GM20000 (cell line): ENCODE measurements around the gene KCNQ1.

Source experiments
- DNase-seq: peaks from one replicate; pipeline ENCODE4 v3.0.0; 2012; ENCODE audit warnings: low spot score
- TF ChIP-seq, protein P1 (sequence below): IDR thresholded peaks from 2 replicates; pipeline ENCODE4 v1.5.1; 2012; ENCODE audit warnings: mild to moderate bottlenecking, control low read depth; ENCODE audit errors: extremely low read depth, missing control alignments

The KCNQ1 gene

DNA sequence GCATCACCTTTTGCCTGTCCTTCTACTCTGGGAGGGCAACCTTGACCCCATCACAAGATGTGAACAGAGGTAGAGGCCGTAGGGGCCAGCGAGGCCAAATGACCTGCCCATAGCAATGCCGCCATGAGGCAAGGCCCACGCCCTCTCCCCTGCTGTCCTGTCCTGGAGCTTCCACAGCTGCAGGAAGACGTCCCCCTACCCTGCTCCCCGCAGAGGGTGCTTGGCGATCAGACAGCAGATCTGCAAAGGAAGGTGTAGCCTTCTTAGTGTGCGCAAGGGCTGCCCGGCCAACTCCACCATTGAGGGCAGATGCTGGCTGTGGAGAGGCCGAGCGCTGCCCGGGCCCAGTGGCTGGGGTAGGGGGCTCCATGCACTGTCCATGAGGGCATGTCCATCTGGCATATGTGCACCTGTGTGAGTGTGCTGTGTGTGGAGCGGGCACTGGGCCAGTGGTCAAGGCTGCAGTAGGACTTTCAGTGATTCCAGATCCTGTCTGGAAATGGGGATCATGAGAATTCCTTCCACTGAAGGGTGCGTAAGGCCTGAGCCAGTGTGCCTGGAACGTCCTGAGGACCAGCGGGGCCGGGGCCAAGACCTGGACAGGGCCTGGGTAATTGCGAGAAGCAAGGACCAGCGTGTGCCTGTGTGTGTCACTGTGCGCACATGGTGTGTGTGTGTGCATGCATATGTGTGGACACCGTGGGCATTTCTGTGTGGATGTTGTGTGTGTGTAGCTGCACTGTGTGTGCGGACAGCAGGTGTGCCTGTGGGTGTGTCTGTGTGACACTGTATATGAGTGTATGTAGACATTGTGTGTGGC is 11.5 kb upstream of the KCNQ1 start:
- TF ChIP-seq, protein P1, sequence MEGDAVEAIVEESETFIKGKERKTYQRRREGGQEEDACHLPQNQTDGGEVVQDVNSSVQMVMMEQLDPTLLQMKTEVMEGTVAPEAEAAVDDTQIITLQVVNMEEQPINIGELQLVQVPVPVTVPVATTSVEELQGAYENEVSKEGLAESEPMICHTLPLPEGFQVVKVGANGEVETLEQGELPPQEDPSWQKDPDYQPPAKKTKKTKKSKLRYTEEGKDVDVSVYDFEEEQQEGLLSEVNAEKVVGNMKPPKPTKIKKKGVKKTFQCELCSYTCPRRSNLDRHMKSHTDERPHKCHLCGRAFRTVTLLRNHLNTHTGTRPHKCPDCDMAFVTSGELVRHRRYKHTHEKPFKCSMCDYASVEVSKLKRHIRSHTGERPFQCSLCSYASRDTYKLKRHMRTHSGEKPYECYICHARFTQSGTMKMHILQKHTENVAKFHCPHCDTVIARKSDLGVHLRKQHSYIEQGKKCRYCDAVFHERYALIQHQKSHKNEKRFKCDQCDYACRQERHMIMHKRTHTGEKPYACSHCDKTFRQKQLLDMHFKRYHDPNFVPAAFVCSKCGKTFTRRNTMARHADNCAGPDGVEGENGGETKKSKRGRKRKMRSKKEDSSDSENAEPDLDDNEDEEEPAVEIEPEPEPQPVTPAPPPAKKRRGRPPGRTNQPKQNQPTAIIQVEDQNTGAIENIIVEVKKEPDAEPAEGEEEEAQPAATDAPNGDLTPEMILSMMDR, result no peak
- DNase-seq, result no peak

DNA sequence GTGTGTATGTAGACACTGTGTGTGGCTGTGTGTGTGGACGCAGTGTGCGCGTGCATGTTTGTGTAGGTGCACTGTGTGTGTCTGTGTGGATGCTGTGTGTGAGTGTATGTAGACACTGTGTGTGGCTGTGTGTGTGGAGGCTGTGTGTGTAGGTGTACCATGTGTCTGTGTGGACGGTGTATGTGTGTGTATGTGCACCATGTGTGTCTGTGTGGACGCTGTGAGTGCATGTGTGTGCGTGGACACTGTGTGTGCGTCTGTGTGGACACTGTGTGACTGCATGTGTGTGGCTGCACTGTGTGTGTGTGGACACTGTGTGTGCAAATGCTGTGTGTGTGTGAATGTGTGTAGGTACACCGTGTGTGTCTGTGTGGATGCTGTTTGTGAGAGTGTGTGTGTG is 10.8 kb upstream of the KCNQ1 start:
- no peak for DNase-seq
- TF ChIP-seq, protein P1, result no peak

DNA sequence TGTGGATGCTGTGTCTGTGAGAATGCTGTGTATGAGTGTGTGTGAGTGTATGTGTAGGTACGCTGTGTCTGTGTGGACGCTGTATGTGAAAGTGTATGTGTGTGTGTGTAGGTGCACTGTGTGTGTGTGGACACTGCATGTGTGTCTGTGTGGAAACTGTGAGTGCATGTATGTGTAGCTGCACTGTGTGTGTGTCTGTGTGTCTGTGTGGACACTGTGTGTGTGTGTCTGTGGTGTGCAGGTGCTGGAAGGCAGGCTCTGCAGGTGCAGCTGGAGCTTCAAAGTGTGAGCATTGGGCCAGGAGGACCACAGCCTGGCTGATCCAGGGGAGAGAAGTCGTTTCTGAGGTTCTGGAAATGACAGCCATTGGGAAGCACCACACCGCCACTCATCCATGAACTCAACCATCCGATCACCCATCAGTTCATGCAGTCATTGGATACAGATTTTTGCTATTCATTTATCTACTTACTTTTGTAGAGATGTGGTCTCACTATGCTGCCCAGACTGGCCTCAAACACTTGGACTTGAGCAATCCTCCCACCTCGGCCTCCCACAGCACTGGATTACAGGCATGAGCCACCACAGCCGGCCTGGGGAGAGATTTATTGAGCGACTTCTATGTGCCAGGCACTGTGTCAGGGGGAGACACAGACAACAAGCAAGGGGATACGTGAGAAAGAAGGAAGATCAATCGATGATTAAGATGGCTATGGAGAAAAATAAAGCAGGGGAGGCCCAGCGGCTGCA is 10.1 kb upstream of the KCNQ1 start:
- TF ChIP-seq, protein P1, result no peak
- DNase-seq, result no peak

DNA sequence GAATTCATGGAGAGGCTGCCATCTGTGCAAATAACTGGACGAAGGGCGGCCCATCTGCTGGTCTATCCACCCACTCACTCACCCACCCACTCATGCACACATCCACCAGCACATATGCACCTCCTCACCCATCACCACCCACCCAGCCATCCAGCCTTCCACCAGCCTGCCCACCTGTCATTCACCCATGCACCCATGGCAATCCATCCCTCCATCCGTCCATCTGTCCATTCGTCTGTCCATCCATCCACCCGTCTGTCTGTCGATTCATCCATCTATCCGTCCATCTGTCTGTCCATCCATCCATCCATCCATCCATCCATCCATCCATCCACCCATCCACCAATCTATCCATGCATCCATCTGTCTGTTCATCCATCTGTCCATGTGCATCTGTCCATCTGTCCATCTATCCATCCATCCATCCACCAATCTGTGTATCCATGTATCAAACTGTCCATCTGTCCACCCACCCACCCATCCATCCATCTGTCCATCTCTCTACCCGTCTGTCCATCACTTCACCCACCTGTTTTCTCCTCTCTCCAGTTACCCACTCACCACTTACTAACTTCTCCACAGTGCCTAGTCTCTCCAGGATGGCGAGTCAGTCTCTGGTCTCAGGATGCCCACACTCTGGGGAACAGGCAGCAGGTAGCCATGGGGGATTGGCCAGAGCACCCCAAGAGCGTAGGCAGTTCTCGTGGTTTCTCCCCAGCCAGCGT is 9.4 kb upstream of the KCNQ1 start:
- TF ChIP-seq, protein P1, result no peak
- no peak for DNase-seq

DNA sequence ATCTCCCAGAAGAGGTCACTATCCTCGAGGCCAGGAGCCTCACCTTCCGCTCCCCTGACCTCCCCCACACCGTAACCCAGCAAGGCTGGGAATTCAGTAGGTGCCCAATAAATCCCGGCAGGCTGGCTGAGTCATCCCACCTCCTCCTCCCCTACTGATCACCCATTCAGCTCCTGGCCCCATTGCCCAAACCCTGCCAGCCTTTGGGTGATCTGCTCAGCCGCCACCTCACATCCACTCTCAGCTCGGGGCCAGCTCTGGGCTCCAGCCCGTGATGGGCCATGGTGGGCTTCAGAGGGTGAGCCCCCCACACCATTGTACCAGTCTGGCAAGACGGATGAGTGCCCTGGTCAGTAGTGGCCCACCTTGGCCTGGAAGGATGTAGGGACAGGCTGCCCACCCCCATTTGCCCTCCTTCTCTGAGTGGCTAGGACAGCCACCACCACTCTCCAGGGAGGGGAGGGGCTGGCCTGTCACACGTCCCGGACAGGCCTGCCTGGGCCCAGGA is 8.7 kb upstream of the KCNQ1 start:
- no peak for DNase-seq
- TF ChIP-seq, protein P1, result no peak

DNA sequence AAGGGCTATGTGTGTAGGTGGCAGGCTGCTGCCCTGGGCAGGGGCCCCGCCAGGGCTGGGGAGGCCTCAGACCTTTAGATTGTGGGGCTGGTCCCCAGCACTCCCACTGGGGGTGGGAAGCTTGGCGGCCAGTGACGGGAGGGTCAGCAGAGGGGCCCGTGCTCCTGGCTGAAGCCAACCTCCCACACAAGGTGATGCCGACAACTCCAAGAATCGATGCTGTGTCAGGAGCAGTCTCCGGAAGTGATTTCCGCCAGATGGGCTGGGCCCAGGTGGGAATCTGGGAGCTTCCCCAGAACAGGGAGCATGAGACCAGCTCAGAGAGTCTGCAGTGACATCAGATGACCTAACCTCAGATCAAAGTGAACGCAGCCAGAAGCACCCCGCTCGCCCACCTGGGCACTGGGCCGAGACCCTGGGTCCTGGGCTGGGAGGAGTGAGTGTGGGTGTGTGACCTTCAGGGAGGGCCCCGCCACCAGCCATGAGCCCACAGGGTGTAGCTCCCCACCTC is 8.2 kb upstream of the KCNQ1 start:
- TF ChIP-seq, protein P1, result no peak
- no peak for DNase-seq
